ENCODE results near the gene SESN2.

- no peak for TF ChIP-seq CBX2 (IDR thresholded peaks at IDR 0.05; ENCODE audit: borderline replicate concordance, low read depth)
- TF ChIP-seq CHD4 (IDR thresholded peaks at IDR 0.05; ENCODE audit: borderline replicate concordance) = no peak
- no peak for TF ChIP-seq POLR2AphosphoS2 (conservative IDR thresholded peaks at IDR 0.05; ENCODE audit: low read length)
Measured at GRCh38 chr1:28279721-28280120, 20.4 kb downstream of the SESN2 start.

All from A549 (cell line).